GM19463 (cell line): Measurements from ENCODE around the gene SFRP4.
A peak's percentile ranks its signal among the peaks of the same experiment; 100 is the strongest.
"Not testable (repeated sequence)": the region's sequence is repeated elsewhere in the genome, so short reads cannot be mapped to it uniquely, and the experiment has no call there.

ENCODE experiments used
- ATAC-seq: cut with Tn5 transposase; IDR thresholded peaks from one replicate; pipeline ENCODE4 v1.9.1; 2021; ENCODE audit warnings: mild to moderate bottlenecking, moderate library complexity; ENCODE audit not compliant: unreplicated experiment

Gene SFRP4

GRCh38 chr7:37916673-37917660, at the start of gene SFRP4:
Gene SFRP4 (minus strand): TSS chr7:37916817. CDS start chr7:37916537, 280 bp downstream.
- ATAC-seq, result peak; percentile 19

- ATAC-seq, result no peak
These were observed 47.6 kb upstream of the SFRP4 start for GRCh38 chr7:37964196-37964595.

- ATAC-seq, result no peak
These were observed 44.6 kb upstream of the SFRP4 start for GRCh38 chr7:37961251-37961650.

- no peak for ATAC-seq
These were observed 43.9 kb upstream of the SFRP4 start for GRCh38 chr7:37960483-37960882.

- ATAC-seq, result no peak
These were observed 40.8 kb upstream of the SFRP4 start for GRCh38 chr7:37957221-37957970.

- no peak for ATAC-seq
These were observed 40.2 kb upstream of the SFRP4 start for GRCh38 chr7:37956791-37957190.

GRCh38 chr7:37954217-37954616, 37.6 kb upstream of the SFRP4 start:
- ATAC-seq, result not testable (repeated sequence)

- no peak for ATAC-seq
These were observed 35.6 kb upstream of the SFRP4 start for GRCh38 chr7:37952240-37952639.

- ATAC-seq, result no peak
These were observed 31.3 kb upstream of the SFRP4 start for GRCh38 chr7:37947941-37948210.

GRCh38 chr7:37947138-37947940, 30.7 kb upstream of the SFRP4 start:
- no peak for ATAC-seq

GRCh38 chr7:37945336-37945735, 28.7 kb upstream of the SFRP4 start:
- no peak for ATAC-seq

- no peak for ATAC-seq
These were observed 28.1 kb upstream of the SFRP4 start for GRCh38 chr7:37944737-37945054.

GRCh38 chr7:37943905-37944736, 27.5 kb upstream of the SFRP4 start:
- peak; percentile 36 for ATAC-seq

- peak; percentile 47 for ATAC-seq
These were observed 26.5 kb upstream of the SFRP4 start for GRCh38 chr7:37942934-37943610.

GRCh38 chr7:37933018-37933566, 16.5 kb upstream of the SFRP4 start:
- ATAC-seq, result no peak

- no peak for ATAC-seq
These were observed 15.9 kb upstream of the SFRP4 start for GRCh38 chr7:37932543-37932942.

- no peak for ATAC-seq
These were observed 13.8 kb upstream of the SFRP4 start for GRCh38 chr7:37930226-37930948.

- no peak for ATAC-seq
These were observed 12.3 kb upstream of the SFRP4 start for GRCh38 chr7:37928878-37929277.
